Activated naive CD8-positive, alpha-beta T cell treated with anti-CD3 and anti-CD28 coated beads for 36 hours (primary cell): ENCODE results near the gene SMO. TPM values are rescaled to one million over a fixed set of nuclear protein-coding genes. Genes with fewer than 3 reads are reported as not detected.

ENCODE experiments used
- DNase-seq: peaks from one replicate; pipeline ENCODE4 v3.0.0; 2021
- H3K27ac Mint-ChIP-seq: one replicate; pipeline ENCODE4 v1.8.0; 2022; ENCODE audit warnings: mild to moderate bottlenecking, moderate library complexity, mixed read lengths
- H3K27me3 Mint-ChIP-seq: one replicate; pipeline ENCODE4 v1.8.0; 2022; ENCODE audit warnings: mild to moderate bottlenecking, mixed read lengths
- H3K36me3 Mint-ChIP-seq: one replicate; pipeline ENCODE4 v1.8.0; 2021; ENCODE audit warnings: mild to moderate bottlenecking, mixed read lengths
- H3K4me1 Mint-ChIP-seq: one replicate; pipeline ENCODE4 v1.8.0; 2021; ENCODE audit warnings: mixed read lengths
- H3K4me3 Mint-ChIP-seq: one replicate; pipeline ENCODE4 v1.8.0; 2022; ENCODE audit warnings: mild to moderate bottlenecking, moderate library complexity, mixed read lengths
- H3K9me3 Mint-ChIP-seq: one replicate; pipeline ENCODE4 v1.8.0; 2022; ENCODE audit warnings: mixed read lengths
- total RNA-seq, 2 experiments: library from RNA; stranded (reverse); gene quantifications; one replicate each; pipeline ENCODE4 v1.2.3, GENCODE V29; 2021

Gene SMO
- total RNA-seq = 1 to 10 TPM; 1.7 to 1.9 TPM

DNA sequence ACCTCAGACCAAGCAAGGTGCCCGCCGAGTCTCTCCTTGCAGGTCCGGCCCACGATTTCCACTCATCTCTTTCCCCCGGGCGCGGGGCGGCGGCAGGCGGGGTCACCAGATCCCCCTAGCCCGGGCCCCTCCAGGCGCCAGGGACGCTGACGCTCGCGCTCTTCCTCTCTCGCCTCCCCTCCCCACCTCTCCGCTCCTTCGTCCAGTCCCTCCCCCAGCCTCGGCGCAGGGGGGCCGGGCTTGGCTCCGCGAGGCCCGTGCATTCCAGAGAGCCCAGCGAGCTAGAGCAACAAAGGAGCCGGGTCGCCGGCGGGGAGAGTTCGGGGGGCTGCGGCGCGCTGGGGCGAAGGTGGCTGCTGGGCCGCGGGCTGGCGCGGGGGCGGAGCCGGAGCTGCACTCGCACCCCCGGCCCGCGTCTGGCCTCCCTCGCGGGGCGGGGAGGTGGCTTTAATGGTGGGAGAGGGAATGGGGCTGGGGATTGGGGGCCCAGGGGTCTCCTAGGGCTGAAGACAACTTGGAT is at the start of gene SMO:
SMO (plus strand) TSS at position 262 of the 520 bp plus-strand sequence. CDS start 519 bp downstream, outside the sequence.
- Mint-ChIP-seq H3K9me3 (no peaks in the 10 kb centered on the region), H3K27me3 (peaks cover 39% of the 10 kb centered on the region), H3K27ac (no peak within 1 kb of the TSS)

GRCh38 chr7:129143724-129144094 is 44.7 kb upstream of the SMO start:
- no peaks in the 10 kb centered on the region for H3K27me3 Mint-ChIP-seq
- no peaks in the 10 kb centered on the region for H3K9me3 Mint-ChIP-seq
- no peak for DNase-seq
- no peaks in the 10 kb centered on the region for H3K36me3 Mint-ChIP-seq
- H3K27ac Mint-ChIP-seq = peak overlapping the region; percentile 26
- peaks cover 17% of the 10 kb centered on the region for H3K4me1 Mint-ChIP-seq
- H3K4me3 Mint-ChIP-seq = peak overlapping the region; percentile 87

More for the DNA sequence above, at the start of gene SMO:
- DNase-seq = peak; percentile 31
- Mint-ChIP-seq H3K4me3 (peak within 1 kb of the TSS; percentile 73), H3K4me1 (peaks cover 8% of the 10 kb centered on the region), H3K36me3 (no peaks in the 10 kb centered on the region)

- no peaks in the 10 kb centered on the region for H3K9me3 Mint-ChIP-seq
- H3K27ac Mint-ChIP-seq = peak within 1 kb of the TSS; percentile 73
- peak; percentile 79 for DNase-seq
- H3K4me3 Mint-ChIP-seq = peak within 1 kb of the TSS; percentile 87
- H3K36me3 Mint-ChIP-seq = no peaks in the 10 kb centered on the region
- H3K4me1 Mint-ChIP-seq = peaks cover 17% of the 10 kb centered on the region
- H3K27me3 Mint-ChIP-seq = no peaks in the 10 kb centered on the region
These were observed 44.2 kb upstream of the SMO start, which contains the start of gene TSPAN33 for GRCh38 chr7:129144095-129144833. TSPAN33 (plus strand) TSS chr7:129144707; CDS start chr7:129144981, 274 bp downstream.

DNA sequence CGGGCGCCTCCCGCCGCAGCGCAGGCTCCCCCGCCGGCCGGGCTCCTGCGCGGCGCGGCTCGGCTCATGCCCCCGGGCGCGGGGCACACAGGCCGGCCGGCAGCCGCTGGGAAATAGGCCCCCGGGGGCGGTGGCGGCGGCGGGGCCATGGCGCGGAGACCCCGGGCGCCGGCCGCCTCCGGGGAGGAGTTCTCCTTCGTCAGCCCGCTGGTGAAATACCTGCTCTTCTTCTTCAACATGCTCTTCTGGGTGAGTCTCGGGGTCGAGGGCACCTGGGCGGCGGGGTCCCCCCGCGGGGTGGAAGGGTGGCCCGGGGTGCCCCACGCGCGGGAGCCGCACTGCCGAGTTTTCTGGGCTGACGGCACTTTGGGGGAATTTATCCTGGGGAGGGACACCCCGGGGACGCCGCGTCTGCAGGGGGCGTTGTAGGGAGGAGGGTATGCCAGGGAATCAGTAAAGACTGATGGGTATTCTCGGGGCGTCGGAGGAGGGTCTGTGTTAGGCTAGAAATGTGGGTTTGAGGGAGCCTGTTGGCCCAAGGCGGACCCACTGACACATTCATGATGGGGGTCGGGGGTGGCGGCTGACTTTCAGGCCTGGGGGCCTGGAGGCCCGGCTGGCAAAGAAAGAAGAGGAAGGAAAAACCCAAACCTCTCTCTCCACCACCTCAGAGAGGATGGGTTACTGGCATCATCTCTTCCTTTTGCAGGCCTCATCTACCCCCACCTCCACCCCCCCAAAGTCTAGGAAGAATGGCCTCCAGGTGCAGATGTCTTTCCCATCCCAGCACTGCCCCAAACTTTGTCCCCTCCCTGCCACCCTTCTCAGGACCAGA is 43.4 kb upstream of the SMO start:
- DNase-seq = peak; percentile 24
- Mint-ChIP-seq H3K9me3 (no peaks in the 10 kb centered on the region), H3K4me1 (peaks cover 17% of the 10 kb centered on the region), H3K27ac (peak overlapping the region; percentile 73), H3K27me3 (no peaks in the 10 kb centered on the region), H3K36me3 (no peaks in the 10 kb centered on the region), H3K4me3 (peak overlapping the region; percentile 86)

- H3K4me1 Mint-ChIP-seq = peaks cover 17% of the 10 kb centered on the region
- H3K36me3 Mint-ChIP-seq = no peaks in the 10 kb centered on the region
- peak overlapping the region; percentile 86 for H3K4me3 Mint-ChIP-seq
- no peak overlapping the region for H3K27ac Mint-ChIP-seq
- H3K9me3 Mint-ChIP-seq = no peaks in the 10 kb centered on the region
- H3K27me3 Mint-ChIP-seq = no peaks in the 10 kb centered on the region
- no peak for DNase-seq
These were observed 42.0 kb upstream of the SMO start for GRCh38 chr7:129146237-129146979.

DNA sequence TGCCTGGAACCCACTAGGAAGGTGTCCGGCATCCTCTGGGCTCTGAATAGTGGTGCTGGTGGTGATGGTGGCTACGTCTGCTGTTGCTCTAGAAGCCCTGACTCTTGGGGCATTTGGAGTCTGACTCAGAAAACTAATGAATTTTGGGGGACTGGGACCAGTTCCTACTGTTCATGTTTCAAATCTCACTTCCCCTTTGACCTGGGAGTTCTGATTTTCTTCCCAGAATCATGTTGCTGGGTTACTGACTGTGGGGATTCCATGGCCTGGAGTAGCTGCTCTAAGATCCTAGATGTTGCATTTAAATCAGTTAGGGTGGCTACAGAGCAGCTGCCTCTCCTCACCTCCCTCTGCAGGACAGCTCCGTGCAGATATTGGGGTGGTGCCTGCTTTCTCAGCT is 40.7 kb upstream of the SMO start:
- Mint-ChIP-seq H3K27ac (no peak overlapping the region), H3K4me3 (no peak overlapping the region), H3K36me3 (no peaks in the 10 kb centered on the region), H3K4me1 (peaks cover 17% of the 10 kb centered on the region), H3K9me3 (no peaks in the 10 kb centered on the region), H3K27me3 (no peaks in the 10 kb centered on the region)
- no peak for DNase-seq

DNA sequence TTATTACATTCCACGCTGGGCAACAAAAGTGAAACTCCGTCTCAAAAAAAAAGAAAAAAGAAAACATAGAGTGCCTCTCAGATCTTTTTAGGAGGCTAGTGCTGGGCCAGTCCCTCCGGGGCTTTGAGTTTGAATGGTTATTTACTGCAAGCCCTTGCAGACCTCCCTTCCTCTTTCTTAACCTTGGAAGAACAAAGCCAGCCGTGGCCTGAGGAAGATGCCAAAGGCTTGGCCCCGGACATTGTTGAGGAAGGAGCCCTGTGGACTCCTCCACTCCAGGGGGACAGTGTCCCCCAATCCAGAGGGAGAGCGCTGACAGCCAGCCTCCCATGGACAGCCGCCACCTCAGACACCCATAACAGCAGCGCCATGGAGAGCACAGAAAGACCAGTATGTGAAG is 38.9 kb upstream of the SMO start:
- DNase-seq = no peak
- no peaks in the 10 kb centered on the region for H3K36me3 Mint-ChIP-seq
- no peaks in the 10 kb centered on the region for H3K27me3 Mint-ChIP-seq
- H3K4me1 Mint-ChIP-seq = peaks cover 13% of the 10 kb centered on the region
- H3K27ac Mint-ChIP-seq = no peak overlapping the region
- no peaks in the 10 kb centered on the region for H3K9me3 Mint-ChIP-seq
- no peak overlapping the region for H3K4me3 Mint-ChIP-seq

GRCh38 chr7:129150199-129150996 is 38.0 kb upstream of the SMO start:
- no peaks in the 10 kb centered on the region for H3K27me3 Mint-ChIP-seq
- no peak for DNase-seq
- H3K4me1 Mint-ChIP-seq = peaks cover 9% of the 10 kb centered on the region
- H3K9me3 Mint-ChIP-seq = no peaks in the 10 kb centered on the region
- no peaks in the 10 kb centered on the region for H3K36me3 Mint-ChIP-seq
- no peak overlapping the region for H3K4me3 Mint-ChIP-seq
- no peak overlapping the region for H3K27ac Mint-ChIP-seq

DNA sequence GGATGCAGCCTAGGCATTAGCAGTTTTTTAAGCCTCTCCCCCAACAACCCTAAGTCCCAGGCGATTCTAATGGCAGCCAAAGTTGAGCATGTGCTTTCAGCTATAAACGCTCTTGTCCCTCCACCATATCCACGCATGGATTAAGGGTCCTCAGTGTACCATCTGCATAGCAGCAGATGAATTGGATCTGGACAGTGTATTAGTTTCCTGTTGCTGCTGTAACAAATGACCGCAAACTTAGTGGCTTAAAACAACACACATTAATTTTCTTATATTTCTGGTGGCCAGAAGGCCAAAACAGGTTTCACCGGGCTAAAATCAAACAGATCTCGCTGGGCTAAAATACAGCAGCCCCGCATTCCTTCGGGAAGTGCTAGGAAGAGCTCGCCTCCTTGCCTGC is 30.8 kb upstream of the SMO start:
- no peaks in the 10 kb centered on the region for H3K27me3 Mint-ChIP-seq
- DNase-seq = no peak
- no peaks in the 10 kb centered on the region for H3K9me3 Mint-ChIP-seq
- no peak overlapping the region for H3K27ac Mint-ChIP-seq
- H3K4me1 Mint-ChIP-seq = no peaks in the 10 kb centered on the region
- no peak overlapping the region for H3K4me3 Mint-ChIP-seq
- H3K36me3 Mint-ChIP-seq = no peaks in the 10 kb centered on the region

DNA sequence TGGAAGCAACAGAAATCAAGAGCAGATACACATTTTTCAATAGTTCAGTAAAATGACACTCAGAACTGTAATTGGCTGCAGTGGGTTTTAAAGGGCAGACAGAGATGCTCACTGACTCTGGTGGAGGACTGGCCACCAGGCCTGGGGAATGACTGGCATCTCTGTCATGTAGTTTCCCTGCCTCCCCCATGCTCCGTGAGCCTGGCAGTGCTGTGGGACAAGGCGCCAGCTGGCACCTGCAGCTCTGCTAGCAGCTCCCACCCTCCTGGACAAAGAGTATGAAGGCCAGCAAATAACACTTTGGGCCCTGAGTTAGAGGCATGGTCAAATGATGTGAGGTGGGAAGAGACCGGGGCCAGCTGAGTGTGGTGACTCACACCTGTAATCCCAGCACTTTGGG is 28.9 kb upstream of the SMO start:
- H3K36me3 Mint-ChIP-seq = no peaks in the 10 kb centered on the region
- H3K4me3 Mint-ChIP-seq = no peak overlapping the region
- DNase-seq = no peak
- no peaks in the 10 kb centered on the region for H3K9me3 Mint-ChIP-seq
- H3K4me1 Mint-ChIP-seq = no peaks in the 10 kb centered on the region
- H3K27ac Mint-ChIP-seq = no peak overlapping the region
- H3K27me3 Mint-ChIP-seq = no peaks in the 10 kb centered on the region

- Mint-ChIP-seq H3K4me1 (no peaks in the 10 kb centered on the region), H3K9me3 (no peaks in the 10 kb centered on the region), H3K27ac (no peak overlapping the region), H3K36me3 (no peaks in the 10 kb centered on the region), H3K27me3 (no peaks in the 10 kb centered on the region), H3K4me3 (no peak overlapping the region)
- no peak for DNase-seq
These were observed 28.1 kb upstream of the SMO start for GRCh38 chr7:129160161-129160905.

DNA sequence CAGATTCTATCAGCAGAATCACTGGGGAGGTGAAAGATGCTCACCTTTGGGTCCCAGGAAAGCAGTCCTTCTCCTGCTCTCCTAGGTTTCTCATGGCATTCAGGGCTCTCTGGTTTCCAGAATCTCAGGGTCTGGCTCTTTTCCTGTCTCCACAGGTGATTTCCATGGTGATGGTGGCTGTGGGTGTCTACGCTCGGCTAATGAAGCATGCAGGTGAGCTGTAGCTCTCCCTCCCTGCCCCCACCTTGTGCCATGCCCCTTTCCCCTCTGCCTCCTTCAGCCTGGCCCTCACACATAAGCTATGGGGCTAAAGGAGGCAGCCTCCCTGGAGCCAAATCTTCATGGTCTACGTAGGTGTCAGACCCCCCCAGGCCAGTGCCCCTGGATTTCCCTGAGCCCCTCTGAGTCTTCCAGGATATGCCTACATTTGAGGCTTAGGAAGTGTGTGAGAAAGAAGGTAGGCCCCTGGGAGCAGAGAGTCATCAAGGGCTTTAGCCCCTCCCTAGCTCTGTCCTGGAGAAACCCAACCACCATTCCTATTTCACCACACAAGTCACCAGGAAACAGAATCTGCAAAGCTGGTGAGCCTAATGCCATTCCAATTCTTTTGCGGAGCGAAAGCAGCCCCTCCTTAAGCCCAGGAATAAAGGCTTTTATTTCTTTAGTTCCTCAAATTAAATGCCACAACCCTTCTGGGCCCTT is 26.8 kb upstream of the SMO start:
- no peak for DNase-seq
- no peaks in the 10 kb centered on the region for H3K27me3 Mint-ChIP-seq
- no peaks in the 10 kb centered on the region for H3K9me3 Mint-ChIP-seq

GRCh38 chr7:129162732-129163131 is 25.7 kb upstream of the SMO start:
- Mint-ChIP-seq H3K36me3 (peaks cover 2% of the 10 kb centered on the region), H3K4me1 (peaks cover 8% of the 10 kb centered on the region), H3K27ac (no peak overlapping the region), H3K9me3 (no peaks in the 10 kb centered on the region), H3K27me3 (no peaks in the 10 kb centered on the region), H3K4me3 (no peak overlapping the region)
- no peak for DNase-seq

More for the DNA sequence above, 26.8 kb upstream of the SMO start:
- H3K4me3 Mint-ChIP-seq = no peak overlapping the region
- H3K27ac Mint-ChIP-seq = no peak overlapping the region
- H3K36me3 Mint-ChIP-seq = peaks cover 2% of the 10 kb centered on the region
- peaks cover 3% of the 10 kb centered on the region for H3K4me1 Mint-ChIP-seq
